Stomach (tissue), 4 donors: ENCODE results near the gene KCNQ4.

Experiments
- CTCF ChIP-seq, 7 experiments: fragments of 450-650 bp in 4 of 7; fragments of 200-600 bp in 3 of 7; sonication (generic) in 3 of 7; IDR thresholded peaks; one replicate each; pipeline ENCODE4 v1.5.1; 2016 to 2019; ENCODE audit warnings: antibody characterized with exemption in 7 of 7, control low read depth in 2 of 7, mild to moderate bottlenecking in 1 of 7
- POLR2A ChIP-seq, 4 donors: fragments of 450-650 bp; IDR thresholded peaks; one replicate each; pipeline ENCODE4 v1.6.1; 2016; ENCODE audit warnings: antibody characterized with exemption in 4 of 4, control low read depth in 2 of 4, mild to moderate bottlenecking in 1 of 4, moderate library complexity in 1 of 4

GRCh38 chr1:40829631-40830245 is 46.2 kb downstream of the KCNQ4 start:
- TF ChIP-seq CTCF (IDR thresholded peaks at IDR 0.05) (no peak), POLR2A (IDR thresholded peaks at IDR 0.05) (no peak)
